HG03060 (cell line): Measurements from ENCODE around the gene ADGRD1.

Source experiments
- ATAC-seq: cut with Tn5 transposase; IDR thresholded peaks from one replicate; pipeline ENCODE4 v1.9.1; 2021; ENCODE audit warnings: low read depth, moderate number of reproducible peaks; ENCODE audit not compliant: unreplicated experiment

Gene ADGRD1

GRCh38 chr12:131141514-131141913 lies 187.8 kb downstream of the ADGRD1 start:
- ATAC-seq, result no peak

DNA sequence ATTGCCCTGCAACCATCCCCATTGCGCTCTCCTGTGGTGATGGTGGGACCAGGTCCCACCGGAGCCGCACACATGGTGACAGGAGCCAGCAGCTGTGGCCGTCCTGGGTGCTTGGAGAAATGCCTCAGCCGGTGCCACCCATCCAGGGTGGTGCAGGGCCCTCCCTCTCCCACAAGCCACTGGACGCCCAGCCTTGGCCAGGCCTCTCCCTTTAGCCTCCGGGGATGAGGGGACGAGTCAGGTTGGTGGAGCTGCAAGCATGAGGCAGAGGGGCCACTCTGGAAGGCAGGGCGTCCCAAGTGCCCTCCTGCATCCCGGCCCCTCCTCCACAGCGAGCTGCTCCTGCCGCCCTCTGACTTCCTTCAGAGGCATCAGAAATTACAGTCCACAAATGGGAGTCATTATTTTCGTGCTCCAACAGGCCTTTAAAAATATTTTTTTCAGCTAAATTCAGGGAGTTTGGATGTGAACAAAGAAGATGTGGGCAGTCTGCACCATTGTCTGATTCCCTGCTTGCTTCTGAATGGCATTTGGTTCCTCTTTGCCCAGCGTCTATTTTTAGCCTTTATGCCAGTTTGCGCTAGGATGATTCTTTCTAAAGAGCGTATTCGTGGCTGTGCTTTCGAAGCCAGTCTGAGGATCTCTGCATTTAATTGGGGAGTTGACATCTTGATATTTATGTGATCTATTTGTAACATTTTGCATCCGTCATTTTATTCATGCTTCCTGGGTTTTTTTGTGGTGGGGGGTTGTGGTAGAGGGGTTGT lies 189.4 kb downstream of the ADGRD1 start:
- no peak for ATAC-seq

DNA sequence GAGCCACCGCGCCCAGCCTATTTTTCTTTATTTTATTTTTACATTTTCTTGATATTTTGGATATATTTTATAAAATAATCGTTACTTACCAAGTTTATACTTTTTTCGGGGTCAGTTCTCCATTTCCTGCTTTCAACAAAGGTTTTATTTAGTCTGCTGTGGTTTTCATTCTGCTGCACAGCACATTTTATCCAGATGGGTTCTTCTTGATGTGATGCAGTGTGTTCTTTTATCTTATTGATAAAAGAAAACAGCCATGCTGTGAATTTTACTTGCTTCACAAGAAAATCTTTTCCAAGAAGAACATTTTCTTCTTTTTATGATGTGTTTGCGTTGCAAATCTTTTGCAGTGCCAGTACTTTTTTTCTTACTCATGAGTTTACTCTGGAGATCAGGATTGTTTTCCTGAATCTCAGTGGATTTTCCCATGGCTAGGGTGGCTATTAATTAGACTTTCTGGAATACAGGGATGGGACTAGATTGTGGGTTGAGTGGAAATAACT lies 192.5 kb downstream of the ADGRD1 start:
- no peak for ATAC-seq

DNA sequence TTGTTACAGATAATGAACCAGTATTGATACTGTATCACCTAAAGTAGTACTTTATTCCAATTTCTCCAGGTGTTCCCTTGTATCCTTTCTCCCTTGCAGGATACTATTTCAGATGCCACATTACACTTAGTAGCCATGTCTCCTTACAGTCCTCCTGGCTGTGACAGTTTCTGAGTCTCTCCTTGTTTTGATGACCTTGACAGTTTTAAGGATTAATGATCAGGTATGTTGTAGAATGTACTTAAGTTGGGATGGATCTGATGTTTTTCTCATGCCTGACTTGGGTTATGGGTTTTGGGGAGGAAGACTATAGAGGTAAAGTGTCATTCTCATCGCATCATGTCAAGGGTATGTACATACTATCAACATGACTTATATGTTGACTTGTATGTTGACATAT lies 193.6 kb downstream of the ADGRD1 start:
- ATAC-seq, result no peak

DNA sequence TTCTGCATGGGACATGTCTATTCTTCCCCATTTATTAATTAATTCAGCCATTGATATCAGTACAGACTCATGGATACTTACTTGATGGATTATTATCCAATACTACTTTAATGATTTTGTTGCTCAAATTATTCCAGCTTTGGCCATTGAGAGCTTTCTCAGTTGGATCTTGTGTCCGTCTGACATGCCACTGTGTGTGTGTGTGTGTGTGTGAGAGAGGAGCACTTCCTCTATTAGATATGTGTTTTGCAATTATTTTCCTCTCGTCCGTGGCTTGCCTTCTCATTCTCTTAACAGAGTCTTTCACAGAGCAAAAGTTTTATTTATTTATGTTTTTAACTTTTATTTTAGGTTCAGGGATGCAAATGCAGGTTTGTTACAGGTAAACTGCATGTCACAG lies 194.2 kb downstream of the ADGRD1 start:
- no peak for ATAC-seq

DNA sequence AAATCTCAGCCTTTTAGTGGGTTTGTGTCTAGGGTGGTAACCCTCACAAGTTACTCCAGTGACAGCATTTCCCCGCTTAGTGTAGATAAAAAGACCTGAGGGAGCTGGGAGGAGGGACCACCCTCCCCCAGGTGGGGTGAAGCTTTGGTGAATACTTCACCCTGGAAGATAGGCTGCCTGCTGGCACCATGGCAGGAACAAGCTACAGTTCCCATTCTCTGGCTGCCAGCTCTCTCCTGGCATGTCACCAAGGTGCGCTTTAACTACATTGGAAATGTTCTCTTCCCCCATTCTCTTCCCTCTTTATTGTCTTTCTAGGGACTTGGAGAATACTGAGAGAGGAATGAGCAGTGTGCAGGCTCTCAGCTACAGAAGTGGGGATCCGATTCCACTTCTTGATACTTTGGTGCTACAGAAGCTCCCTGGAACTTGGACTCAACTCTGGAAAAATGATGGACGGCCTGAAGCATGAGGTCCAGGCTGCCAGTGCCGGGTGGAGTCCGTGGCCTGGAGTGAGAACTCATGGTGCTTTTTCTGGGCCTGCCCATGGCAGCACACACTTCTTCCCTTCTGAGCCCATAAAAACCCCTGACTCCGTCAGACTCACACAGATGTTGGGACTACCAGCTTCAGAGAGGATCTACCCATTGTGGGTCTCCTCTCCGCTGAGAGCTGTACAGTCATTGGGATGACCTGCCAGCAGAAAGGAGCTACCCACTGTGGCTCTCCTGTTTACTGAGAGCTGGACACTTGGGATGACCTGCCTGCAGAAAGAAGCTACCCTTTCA lies 198.0 kb downstream of the ADGRD1 start:
- no peak for ATAC-seq

GRCh38 chr12:131152587-131152986 lies 198.9 kb downstream of the ADGRD1 start:
- ATAC-seq, result no peak

GRCh38 chr12:131153016-131153415 lies 199.3 kb downstream of the ADGRD1 start:
- no peak for ATAC-seq

- no peak for ATAC-seq
These were observed 200.2 kb downstream of the ADGRD1 start for GRCh38 chr12:131153956-131154355.

GRCh38 chr12:131155131-131155530 lies 201.4 kb downstream of the ADGRD1 start:
- no peak for ATAC-seq

- no peak for ATAC-seq
These were observed 204.0 kb downstream of the ADGRD1 start for GRCh38 chr12:131157743-131158142.

DNA sequence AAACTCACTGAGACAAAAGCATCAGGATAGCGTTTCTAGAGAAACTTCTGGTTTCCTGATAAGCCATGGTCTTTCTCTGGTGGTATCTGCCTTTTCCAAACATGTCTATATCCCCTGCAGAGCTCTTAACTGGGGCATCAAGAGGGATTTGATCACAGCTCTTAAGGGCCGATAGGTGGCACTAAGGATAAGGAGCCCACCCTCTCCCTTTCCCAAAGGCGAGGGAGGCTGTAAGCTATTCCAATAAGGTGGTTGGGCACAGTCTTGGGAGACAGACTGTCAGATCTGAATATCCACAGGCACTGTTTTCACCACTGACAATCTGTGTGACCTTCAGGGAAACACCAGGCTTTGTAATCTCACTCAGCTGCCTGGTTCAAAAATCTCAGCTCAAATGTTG lies 206.0 kb downstream of the ADGRD1 start:
- ATAC-seq, result no peak

DNA sequence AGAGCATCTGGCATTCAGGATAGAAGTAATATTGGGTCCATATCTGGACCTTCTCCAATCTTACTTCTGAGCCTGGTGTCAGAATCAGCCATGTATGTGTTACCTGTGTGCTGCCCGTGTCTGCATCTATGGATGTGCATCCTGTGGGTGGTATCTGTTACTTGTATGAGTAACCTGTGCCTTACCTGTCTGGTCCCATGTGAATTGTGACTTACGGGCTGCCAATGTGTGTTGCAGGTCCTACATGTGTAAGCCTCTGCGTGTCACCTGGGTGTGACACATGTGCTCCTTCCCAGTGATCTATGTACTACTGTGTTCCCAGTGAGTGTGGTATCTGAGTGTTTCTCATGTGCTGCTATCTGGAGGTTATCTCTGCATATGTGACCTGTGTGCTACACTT lies 208.4 kb downstream of the ADGRD1 start:
- no peak for ATAC-seq

GRCh38 chr12:131163189-131163738 lies 209.6 kb downstream of the ADGRD1 start:
- no peak for ATAC-seq

GRCh38 chr12:131164096-131164872 lies 210.6 kb downstream of the ADGRD1 start:
- no peak for ATAC-seq

DNA sequence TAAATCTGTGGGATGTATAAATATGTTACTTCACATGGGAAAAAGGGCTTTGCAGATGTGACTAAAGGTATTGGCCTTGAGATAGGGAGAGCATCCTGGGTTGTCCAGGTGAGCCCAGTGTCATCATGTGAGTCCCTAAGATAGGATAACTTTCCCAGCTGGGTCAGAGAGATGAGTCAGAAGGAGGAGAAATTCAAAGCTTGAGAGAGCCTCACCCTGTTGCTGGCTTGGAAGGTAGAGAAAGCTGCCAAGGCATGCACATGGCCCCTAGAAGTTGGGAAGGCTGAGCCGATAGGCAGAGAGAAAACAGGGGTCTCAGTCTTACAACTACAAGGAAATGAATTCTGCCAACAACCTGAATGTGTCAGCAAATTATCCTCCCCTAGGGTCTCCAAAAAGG lies 213.0 kb downstream of the ADGRD1 start:
- ATAC-seq, result no peak

DNA sequence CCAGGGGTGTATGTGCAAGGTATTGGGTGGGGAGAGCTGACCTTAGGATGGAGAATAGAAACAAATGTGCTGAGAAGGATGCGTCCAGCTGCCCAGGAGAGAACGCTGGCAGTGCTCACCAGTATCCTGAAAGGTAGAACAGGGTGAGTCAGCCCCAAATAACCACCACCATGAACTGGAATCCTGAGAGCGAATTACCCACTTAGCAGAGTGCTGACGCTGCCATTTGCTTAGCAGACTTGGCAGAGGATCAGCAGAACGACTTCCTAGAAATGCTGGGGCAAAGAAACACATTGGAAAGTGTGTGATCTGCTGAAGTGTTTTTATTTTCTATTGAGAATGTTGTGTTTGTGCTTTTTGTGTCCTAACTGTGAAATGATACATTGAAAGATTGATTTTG lies 213.6 kb downstream of the ADGRD1 start:
- no peak for ATAC-seq

DNA sequence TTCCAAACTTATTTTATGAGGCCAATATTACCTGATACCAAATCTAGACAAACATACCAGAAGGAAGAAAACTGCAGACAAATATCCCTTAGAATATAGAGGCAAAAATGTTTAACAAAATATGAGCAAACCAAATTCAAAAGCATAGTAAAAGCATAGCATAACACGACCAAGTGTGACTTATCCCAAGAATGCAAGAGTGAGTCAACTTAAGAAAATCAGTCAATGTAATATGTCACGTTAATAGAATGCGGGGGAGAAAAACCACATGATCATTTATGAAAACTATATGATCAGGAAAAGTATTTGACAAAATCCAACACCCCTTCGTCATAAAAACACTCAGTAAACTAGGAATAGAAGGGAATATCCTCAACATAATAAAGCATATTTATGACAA lies 217.3 kb downstream of the ADGRD1 start:
- no peak for ATAC-seq

DNA sequence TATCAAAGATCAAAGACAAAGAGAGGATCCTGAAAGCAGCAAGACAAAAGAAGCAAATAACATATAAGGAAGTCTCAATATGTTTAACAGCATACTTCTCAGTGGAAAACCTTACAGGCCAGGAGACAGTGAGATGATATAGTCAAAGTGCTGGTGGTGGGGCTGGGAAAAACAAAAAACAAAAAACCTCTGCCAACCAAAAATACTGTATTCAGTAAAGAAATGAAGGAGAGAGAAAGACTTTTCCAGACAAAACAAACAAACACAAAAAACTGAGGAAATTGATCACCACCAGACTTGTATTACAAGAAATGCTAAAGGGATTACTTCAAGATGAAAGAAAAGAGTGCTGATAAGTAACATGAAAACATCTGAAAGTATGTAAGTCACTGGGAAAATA lies 221.2 kb downstream of the ADGRD1 start:
- ATAC-seq, result no peak

DNA sequence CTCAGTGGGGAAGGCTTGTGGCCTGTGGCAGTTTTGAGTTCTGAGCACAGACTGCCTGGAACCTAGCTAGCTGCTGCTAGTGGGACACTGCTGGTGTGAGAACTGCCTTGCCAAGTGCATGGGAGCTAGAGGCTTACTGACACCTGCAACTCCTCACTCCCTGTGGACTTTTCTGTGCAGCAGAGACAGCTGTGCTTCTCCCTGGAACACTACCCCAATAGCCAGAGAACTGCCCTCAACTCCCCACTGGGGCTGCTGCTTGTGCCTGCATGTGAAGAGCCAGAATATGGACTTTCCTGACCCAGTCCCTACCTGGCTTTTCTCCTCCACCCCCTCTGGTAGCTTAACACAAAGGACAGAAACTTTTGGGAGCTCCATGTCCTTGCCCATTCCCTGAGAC lies 222.6 kb downstream of the ADGRD1 start:
- ATAC-seq, result no peak

DNA sequence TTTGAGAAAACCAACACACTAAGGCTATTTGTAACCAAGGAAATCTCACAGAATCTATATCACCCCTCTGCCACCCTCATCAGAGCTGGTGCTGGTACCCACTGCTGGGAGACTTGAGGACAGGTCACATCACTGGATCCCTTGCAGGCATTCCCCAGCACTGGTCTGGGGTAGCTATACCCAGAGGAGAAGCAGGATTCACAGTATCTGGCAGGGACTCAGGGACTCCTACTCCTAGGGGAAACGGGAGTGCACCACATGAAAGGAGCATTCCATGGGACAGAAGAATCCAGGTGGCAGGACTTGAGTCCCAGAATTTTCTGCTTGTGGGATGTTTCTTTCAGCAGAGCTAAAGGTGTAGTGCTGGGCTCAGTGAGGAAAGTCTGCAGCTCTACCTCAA lies 223.2 kb downstream of the ADGRD1 start:
- no peak for ATAC-seq
